ENCODE results near the gene TEDC1. TPM values are rescaled to one million over a fixed set of nuclear protein-coding genes. Genes with fewer than 3 reads are reported as not detected.

Gene TEDC1
- total RNA-seq, 2 donors from 2014 or later: 3.5 to 3.9 TPM

GRCh38 chr14:105460616-105461015, 30.4 kb upstream of the TEDC1 start:
- H3K9me3 ChIP-seq: no peaks in the 10 kb centered on the region
- no peaks in the 10 kb centered on the region for H3K27me3 ChIP-seq
- TF ChIP-seq CTCF (IDR thresholded peaks at IDR 0.05): no peak
- peaks cover 0 to 17% of the 10 kb centered on the region in 2 donors for H3K4me1 ChIP-seq
- no peak overlapping the region for H3K27ac ChIP-seq
- peaks cover 69% of the 10 kb centered on the region for H3K36me3 ChIP-seq
- H3K4me3 ChIP-seq: no peak overlapping the region
- DNase-seq (ENCODE audit: low spot score): no peak

- no peaks in the 10 kb centered on the region for H3K27me3 ChIP-seq
- DNase-seq (ENCODE audit: low spot score): no peak
- H3K4me3 ChIP-seq: no peak overlapping the region
- H3K36me3 ChIP-seq: peaks cover 58% of the 10 kb centered on the region
- no peak for TF ChIP-seq CTCF (IDR thresholded peaks at IDR 0.05)
- no peak overlapping the region for H3K27ac ChIP-seq
- H3K9me3 ChIP-seq: no peaks in the 10 kb centered on the region
- H3K4me1 ChIP-seq: peaks cover 0 to 28% of the 10 kb centered on the region in 2 donors
Measured at GRCh38 chr14:105461903-105462302, 29.1 kb upstream of the TEDC1 start.

GRCh38 chr14:105464501-105464900, 26.5 kb upstream of the TEDC1 start:
- no peaks in the 10 kb centered on the region for H3K27me3 ChIP-seq
- no peak overlapping the region for H3K4me3 ChIP-seq
- H3K9me3 ChIP-seq: no peaks in the 10 kb centered on the region
- peaks cover 47% of the 10 kb centered on the region for H3K36me3 ChIP-seq
- no peak for DNase-seq (ENCODE audit: low spot score)
- peak overlapping the region; percentile 89 to 93 for H3K27ac ChIP-seq
- H3K4me1 ChIP-seq: peaks cover 0 to 54% of the 10 kb centered on the region in 2 donors
- TF ChIP-seq CTCF (IDR thresholded peaks at IDR 0.05): no peak

GRCh38 chr14:105465209-105466031, 25.6 kb upstream of the TEDC1 start:
- DNase-seq (ENCODE audit: low spot score): peak; percentile 67
- Histone ChIP-seq H3K27me3 (no peaks in the 10 kb centered on the region), H3K4me1 (peaks cover 0 to 63% of the 10 kb centered on the region in 2 donors), H3K4me3 (peak overlapping the region in 1 of 2 donors; percentile 19), H3K27ac (peak overlapping the region; percentile 89 to 93), H3K9me3 (no peaks in the 10 kb centered on the region), H3K36me3 (peaks cover 50% of the 10 kb centered on the region)
- no peak for TF ChIP-seq CTCF (IDR thresholded peaks at IDR 0.05)

GRCh38 chr14:105466531-105467248, 24.4 kb upstream of the TEDC1 start:
- no peaks in the 10 kb centered on the region for H3K27me3 ChIP-seq
- peaks cover 37% of the 10 kb centered on the region for H3K36me3 ChIP-seq
- H3K4me1 ChIP-seq: peaks cover 0 to 76% of the 10 kb centered on the region in 2 donors
- H3K9me3 ChIP-seq: no peaks in the 10 kb centered on the region
- peak overlapping the region; percentile 89 to 93 for H3K27ac ChIP-seq
- peak; percentile 76 for DNase-seq (ENCODE audit: low spot score)
- no peak overlapping the region for H3K4me3 ChIP-seq
- TF ChIP-seq CTCF (IDR thresholded peaks at IDR 0.05): no peak

All from right atrium auricular region (tissue), 2 donors.